IMR-90 (cell line): Measurements from ENCODE around the gene PIM3. TPM values are rescaled to one million over a fixed set of nuclear protein-coding genes. Genes with fewer than 3 reads are reported as not detected.

Experiments used
- ATAC-seq: fragments of 200-7000 bp; cut with Tn5 transposase; 2 replicates; pipeline ENCODE4 v1.9.1; 2020; ENCODE audit warnings: low read depth, mild to moderate bottlenecking, moderate library complexity
- BruUV-seq: library from RNA; stranded (reverse); fragments of 400-500 nt; replicated peaks from 2 replicates; lab custom pipeline; 2021; lab: Mats Ljungman, UMichigan
- CTCF ChIA-PET: fragments of 300-600 bp; formaldehyde crosslinking; extraction: SDS; loops from one replicate; lab custom pipeline; 2021; ENCODE audit warnings: antibody characterized with exemption; lab: Yijun Ruan, JAX
- POLR2A ChIA-PET: fragments of 300-600 bp; sonication (Branson Sonifier 250); formaldehyde crosslinking; loops from one replicate; lab custom pipeline; 2022; ENCODE audit warnings: antibody characterized with exemption; ENCODE audit not compliant: unreplicated experiment; lab: Charles Lee
- DNase-seq: peaks from one replicate; pipeline ENCODE4 v3.0.0; 2013
- H2AFZ ChIP-seq: replicated peaks from 2 replicates; pipeline ENCODE3; 2013; ENCODE audit warnings: low read length, mild to moderate bottlenecking; ENCODE audit not compliant: poor library complexity
- H2AK5ac ChIP-seq: 2 replicates; pipeline ENCODE4 v1.6.1; 2013; ENCODE audit warnings: low read depth, low read length, inconsistent platforms
- H2AK9ac ChIP-seq: replicated peaks from 2 replicates; pipeline ENCODE3; 2013; ENCODE audit warnings: mild to moderate bottlenecking, low read depth, low read length, moderate library complexity; ENCODE audit not compliant: poor library complexity
- H2BK120ac ChIP-seq: 2 replicates; pipeline ENCODE4 v1.6.1; 2013; ENCODE audit warnings: low read depth, low read length, inconsistent platforms
- H2BK15ac ChIP-seq: 3 replicates; pipeline ENCODE4 v1.6.1; 2013; ENCODE audit warnings: low read depth, low read length, inconsistent platforms
- H2BK20ac ChIP-seq: 2 replicates; pipeline ENCODE4 v1.6.1; 2013; ENCODE audit warnings: low read depth, mild to moderate bottlenecking, inconsistent platforms, low read length, moderate library complexity
- H2BK5ac ChIP-seq: 2 replicates; pipeline ENCODE4 v1.6.1; 2013; ENCODE audit warnings: mild to moderate bottlenecking, low read depth, low read length, inconsistent platforms; ENCODE audit not compliant: poor library complexity, severe bottlenecking
- H3K14ac ChIP-seq: replicated peaks from 2 replicates; pipeline ENCODE4 v1.6.1; 2013; ENCODE audit warnings: low read depth, low read length, inconsistent platforms
- H3K18ac ChIP-seq: 2 replicates; pipeline ENCODE4 v1.6.1; 2013; ENCODE audit warnings: low read depth, low read length, control low read depth
- H3K23ac ChIP-seq: 2 replicates; pipeline ENCODE4 v1.6.1; 2013; ENCODE audit warnings: low read depth, low read length, inconsistent platforms
- H3K27ac ChIP-seq: 2 replicates; pipeline ENCODE4 v1.5.1; 2013; ENCODE audit warnings: mild to moderate bottlenecking, control low read depth, low read length; ENCODE audit not compliant: insufficient read depth
- H3K27me3 ChIP-seq: 2 replicates; pipeline ENCODE4 v1.6.1; 2013; ENCODE audit warnings: low read length; ENCODE audit not compliant: control insufficient read depth, insufficient read depth
- H3K36me3 ChIP-seq: 2 replicates; pipeline ENCODE4 v1.6.1; 2013; ENCODE audit warnings: low read length, mixed read lengths; ENCODE audit not compliant: control insufficient read depth, insufficient read depth
- H3K4ac ChIP-seq: 2 replicates; pipeline ENCODE4 v1.6.1; 2013; ENCODE audit warnings: low read depth, low read length, inconsistent platforms
- H3K4me1 ChIP-seq: 2 replicates; pipeline ENCODE4 v1.6.1; 2013; ENCODE audit warnings: low read length, mixed read lengths; ENCODE audit not compliant: control insufficient read depth, insufficient read depth
- H3K4me2 ChIP-seq: 2 replicates; pipeline ENCODE4 v1.6.1; 2013; ENCODE audit warnings: low read depth, mild to moderate bottlenecking, control low read depth, low read length, moderate library complexity
- H3K4me3 ChIP-seq: 2 replicates; pipeline ENCODE4 v1.5.1; 2013; ENCODE audit warnings: low read depth, mild to moderate bottlenecking, control low read depth, low read length, moderate library complexity; ENCODE audit not compliant: insufficient read depth
- H3K56ac ChIP-seq: 2 replicates; pipeline ENCODE4 v1.6.1; 2013; ENCODE audit warnings: low read length, inconsistent platforms; ENCODE audit not compliant: insufficient read depth; ENCODE audit errors: extremely low read depth
- H3K79me1 ChIP-seq, 2 experiments: 2 replicates each; pipeline ENCODE4 v1.6.1; 2013; ENCODE audit warnings: low read length in 2 of 2, inconsistent platforms in 1 of 2, low read depth in 1 of 2
- H3K9ac ChIP-seq: 2 replicates; pipeline ENCODE4 v1.6.1; 2013; ENCODE audit warnings: low read depth, low read length, control low read depth
- H3K9me1 ChIP-seq: 2 replicates; pipeline ENCODE4 v1.6.1; 2013; ENCODE audit warnings: low read length, inconsistent platforms; ENCODE audit not compliant: insufficient read depth
- H3K9me3 ChIP-seq: 2 replicates; pipeline ENCODE4 v1.6.1; 2013; ENCODE audit warnings: low read length; ENCODE audit not compliant: control insufficient read depth, insufficient read depth
- H4K20me1 ChIP-seq: 2 replicates; pipeline ENCODE4 v1.6.1; 2013; ENCODE audit warnings: low read length, inconsistent platforms; ENCODE audit not compliant: insufficient read depth
- H4K5ac ChIP-seq: 2 replicates; pipeline ENCODE4 v1.6.1; 2013; ENCODE audit warnings: mild to moderate bottlenecking, low read depth, low read length, control low read depth
- H4K8ac ChIP-seq, 2 experiments: 2 replicates each; pipeline ENCODE4 v1.6.1; 2013; ENCODE audit warnings: low read depth in 2 of 2, low read length in 2 of 2, control low read depth in 1 of 2, inconsistent platforms in 1 of 2
- H4K91ac ChIP-seq: 2 replicates; pipeline ENCODE4 v1.6.1; 2013; ENCODE audit warnings: low read depth, low read length, inconsistent platforms; ENCODE audit not compliant: insufficient read depth
- CHD1 ChIP-seq: IDR thresholded peaks from 2 replicates; pipeline ENCODE4 v1.6.1; 2012; ENCODE audit warnings: low read depth, low read length, improper control_type of control experiment
- FOS ChIP-seq: fragments of 150-350 bp; IDR thresholded peaks from 2 replicates; pipeline ENCODE4 v1.6.1; 2016; ENCODE audit warnings: low read depth, low read length
- MAFK ChIP-seq: IDR thresholded peaks from 2 replicates; pipeline ENCODE4 v1.6.1; 2012; ENCODE audit warnings: low read depth, low read length, improper control_type of control experiment
- MAZ ChIP-seq: IDR thresholded peaks from 2 replicates; pipeline ENCODE4 v1.6.1; 2012; ENCODE audit warnings: low read depth, mild to moderate bottlenecking, low read length, improper control_type of control experiment, moderate library complexity, borderline replicate concordance
- MXI1 ChIP-seq: IDR thresholded peaks from 2 replicates; pipeline ENCODE4 v1.6.1; 2012; ENCODE audit warnings: low read depth, mild to moderate bottlenecking, low read length, moderate library complexity, borderline replicate concordance
- NFE2L2 ChIP-seq: fragments of 150-350 bp; IDR thresholded peaks from 2 replicates; pipeline ENCODE4 v1.6.1; 2016; ENCODE audit warnings: low read depth, mild to moderate bottlenecking, low read length
- RCOR1 ChIP-seq: IDR thresholded peaks from 2 replicates; pipeline ENCODE4 v1.6.1; 2012; ENCODE audit warnings: mild to moderate bottlenecking, low read length, improper control_type of control experiment; ENCODE audit not compliant: insufficient replicate concordance
- RFX5 ChIP-seq: IDR thresholded peaks from 2 replicates; pipeline ENCODE4 v1.8.0; 2012; ENCODE audit warnings: low read depth, mild to moderate bottlenecking, low read length, moderate library complexity
- SMC3 ChIP-seq: fragments of 150-350 bp; IDR thresholded peaks from 2 replicates; pipeline ENCODE4 v1.6.1; 2016; ENCODE audit warnings: low read depth, mild to moderate bottlenecking, antibody characterized with exemption, low read length, moderate library complexity
- WGBS, 2 experiments: methylation state at CpG; one replicate each; pipeline versions ENCODE4 v1.1.5 to v1.1.7; 2013; ENCODE audit warnings: missing lambda C conversion rate in 2 of 2; ENCODE audit not compliant: insufficient read length in 1 of 2; ENCODE audit errors: extremely low coverage in 2 of 2; 5-methylcytosine and 5-hydroxymethylcytosine counted together
- dilution Hi-C: fragments of 300-500 bp; cut with HindIII; formaldehyde crosslinking; loops from one replicate; pipeline ENCODE4 v1.14.3; 2018; ENCODE audit warnings: low sequenced_read_pairs; ENCODE audit not compliant: unreplicated experiment
- in situ Hi-C: fragments of 300-500 bp; cut with MboI; formaldehyde crosslinking; loops from 3 replicates; pipeline ENCODE4 v1.14.3; 2019; ENCODE audit warnings: low sequenced_read_pairs, inconsistent platforms, mixed read lengths
- intact Hi-C: fragments of 100-400 bp; cut with micrococcal nuclease; formaldehyde crosslinking; loops from 2 replicates; pipeline ENCODE4 v1.10.0; 2022
- polyA plus RNA-seq, 3 experiments: library from polyadenylated mRNA; depleted of rRNA; stranded (reverse); fragments of >200 nt; gene quantifications; 2 replicates each; pipeline ENCODE4 v1.2.3, GENCODE V29; 2012; ENCODE audit warnings: low replicate concordance in 1 of 3
- total RNA-seq: library from RNA; depleted of rRNA; stranded (reverse); fragments of >200 nt; gene quantifications from 2 replicates; pipeline ENCODE4 v1.2.3, GENCODE V29; 2012

The PIM3 gene
- total and polyA plus RNA-seq, 2 of the 4 experiments (the other 2 are of a cell fraction) = 8.6 to 24.7 TPM

DNA sequence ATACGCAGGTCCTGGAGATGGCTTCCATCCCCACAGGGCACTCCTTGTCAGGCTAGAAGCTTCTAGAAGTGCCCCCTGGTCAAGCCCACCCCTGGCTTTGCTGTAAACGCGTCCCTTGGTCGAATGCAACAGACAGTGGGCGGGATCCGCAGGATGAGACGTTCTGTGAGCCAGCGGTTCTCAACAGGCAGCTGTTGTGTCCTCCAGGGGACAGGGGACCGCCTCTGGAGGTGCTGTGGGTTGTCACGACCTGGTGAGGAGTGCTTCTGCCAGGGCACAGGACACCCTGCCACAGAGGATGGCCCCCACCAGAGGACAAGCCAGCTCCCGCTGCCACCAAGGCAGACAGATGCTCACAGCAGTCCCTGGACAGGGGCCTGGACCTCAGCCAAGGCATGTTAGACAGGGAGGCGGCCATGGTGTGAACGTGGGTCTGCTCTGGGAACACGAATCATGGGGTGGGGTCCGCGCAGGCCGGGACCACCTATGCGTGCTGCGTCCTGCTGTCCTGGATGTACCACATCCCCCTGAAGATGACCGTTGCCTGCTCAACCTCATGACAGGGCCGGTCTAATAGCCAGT, 30.5 kb upstream of the PIM3 start:
- Histone ChIP-seq H3K14ac (no peak overlapping the region), H4K91ac (no peak overlapping the region), H2BK20ac (no peak overlapping the region), H3K4me2 (no peak overlapping the region), H3K36me3 (peaks cover 9% of the 10 kb centered on the region; the same call in 1 of the 2 replicates), H3K9me1 (no peaks in the 10 kb centered on the region), H2AFZ (peak overlapping the region; percentile 44), H3K4me3 (no peak overlapping the region), H3K9me3 (no peaks in the 10 kb centered on the region), H3K18ac (no peak overlapping the region), H4K5ac (no peak overlapping the region), H2BK120ac (no peak overlapping the region), H3K23ac (no peak overlapping the region), H3K79me1 (peaks cover 0 to 3% of the 10 kb centered on the region in 2 experiments; a peak in 1 of 4 replicates), H3K4ac (no peak overlapping the region), H2AK9ac (peak overlapping the region; percentile 33), H3K56ac (no peak overlapping the region), H3K27ac (no peak overlapping the region), H3K27me3 (no peaks in the 10 kb centered on the region), H4K8ac (no peak overlapping the region), H4K20me1 (no peaks in the 10 kb centered on the region), H3K4me1 (peaks cover 12% of the 10 kb centered on the region), H2BK15ac (no peak overlapping the region), H2AK5ac (no peak overlapping the region), H3K9ac (no peak overlapping the region), H2BK5ac (no peak overlapping the region)
- TF ChIP-seq FOS (no peak), SMC3 (no peak), RFX5 (no peak), CHD1 (no peak), MXI1 (no peak), MAZ (no peak), MAFK (no peak), RCOR1 (no peak), NFE2L2 (no peak)
- 66% methylated on average over 15 of the region's 21 CpGs; no CpG with 5 or more reads in 1 of the 2 experiments for WGBS, 2 experiments
- CTCF ChIA-PET = interaction anchor here (1.7 kb wide), 1 partner anchor 100 kb away, joined by 12 read pairs; no protein-coding TSS in a partner anchor
- dilution Hi-C loops (no loop called here), intact Hi-C loops (loop anchor here (2.0 kb wide), 1 partner anchor 279 kb away; no protein-coding TSS in a partner anchor), in situ Hi-C loops (loop anchor here (5.0 kb wide), 2 partner anchors 102 to 282 kb away; no protein-coding TSS in a partner anchor)
- no TSS peak for BruUV-seq
- POLR2A ChIA-PET = no interaction called here
- DNase-seq (no peak), ATAC-seq (no peak)
